Measurements from ENCODE around the gene EFTUD2. TPM values are rescaled to one million over a fixed set of nuclear protein-coding genes. Genes with fewer than 3 reads are reported as not detected.

The EFTUD2 gene
- total and polyA plus RNA-seq, 2 of the 13 experiments (the other 11 are each of a cell fraction or from before 2014, with no cell fraction given): 111 to 137 TPM

DNA sequence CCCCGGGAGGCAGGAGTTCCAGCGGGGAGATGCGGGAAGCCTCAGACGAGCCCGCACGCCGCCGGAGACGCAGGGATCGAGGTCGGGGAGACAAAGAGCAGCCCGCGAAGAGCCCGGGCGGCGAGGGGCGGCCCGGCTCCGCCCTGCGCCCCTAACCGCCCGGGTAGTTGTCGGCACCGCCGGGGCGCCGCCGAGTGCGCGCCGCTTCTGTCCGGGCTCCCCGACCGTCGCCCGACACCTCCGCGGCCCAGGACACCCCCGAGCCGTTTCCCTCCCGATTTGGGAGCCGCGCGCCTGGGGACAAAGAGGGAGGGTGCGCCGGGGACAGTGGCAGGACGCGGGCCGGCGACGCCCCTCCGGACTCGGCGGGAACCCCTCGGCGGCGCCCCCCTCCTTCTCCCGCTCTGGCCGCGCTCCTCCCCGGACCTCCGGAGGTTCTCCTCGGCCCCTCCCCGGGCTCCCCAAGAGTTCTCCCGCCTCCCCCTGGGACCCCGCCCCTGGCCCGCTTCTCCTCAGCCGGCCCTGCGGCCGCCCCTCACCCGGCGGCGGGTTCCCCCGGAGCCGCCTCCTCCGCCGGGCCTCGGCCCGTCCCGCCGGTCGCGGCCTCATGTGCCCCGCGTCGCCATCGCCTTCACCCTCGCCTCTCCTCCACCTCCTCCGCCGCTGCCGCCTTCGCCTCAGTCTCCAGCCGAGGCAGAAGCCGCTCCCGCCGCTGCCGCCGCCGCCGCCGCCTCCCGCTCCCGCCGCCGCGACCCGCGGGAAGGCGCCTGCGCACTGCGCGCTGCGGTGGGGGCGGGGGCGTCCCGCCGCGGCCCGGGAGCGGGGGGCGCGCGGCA lies 69.5 kb downstream of the EFTUD2 start, which contains the start of gene GJC1 (continued):
- TF ChIP-seq ASH2L (IDR thresholded peaks at IDR 0.05; ENCODE audit: insufficient read length, low read depth, low read length) (peak; percentile 16), RNF2 (conservative IDR thresholded peaks at IDR 0.05; ENCODE audit: low read depth) (0 out of 2 replicates have a peak, but pooled peaks have one; percentile 40), ATF7-NPFF (CRISPR knock-in tag; IDR thresholded peaks at IDR 0.05; ENCODE audit: low read depth) (no peak), ZNF263 (CRISPR knock-in tag; IDR thresholded peaks at IDR 0.05) (0 out of 2 replicates have a peak, but pooled peaks have one; percentile 30), NONO (IDR thresholded peaks at IDR 0.05) (no peak), NONO (CRISPR knock-in tag; conservative IDR thresholded peaks at IDR 0.05) (no peak), ZNF615 (CRISPR knock-in tag; IDR thresholded peaks at IDR 0.05; ENCODE audit: borderline replicate concordance) (no peak), RFXANK (CRISPR knock-in tag; IDR thresholded peaks at IDR 0.05) (no peak), BRD4 (CRISPR knock-in tag; IDR thresholded peaks at IDR 0.05) (no peak), FOXJ3 (CRISPR knock-in tag; IDR thresholded peaks at IDR 0.05; ENCODE audit: borderline replicate concordance) (no peak), CBX2 (IDR thresholded peaks at IDR 0.05; ENCODE audit: low read depth, low read length) (no peak), CBX2 (CRISPR knock-in tag; IDR thresholded peaks at IDR 0.05; ENCODE audit: low read depth) (peak; percentile 95), ZMYM3 (CRISPR knock-in tag; IDR thresholded peaks at IDR 0.05) (no peak), PPARG (CRISPR knock-in tag; conservative IDR thresholded peaks at IDR 0.05) (no peak), PHF5A (CRISPR knock-in tag; IDR thresholded peaks at IDR 0.05; ENCODE audit: low read depth, unreplicated experiment) (no peak), EED (CRISPR knock-in tag; IDR thresholded peaks at IDR 0.05) (peak; percentile 61; the same call in 1 of the 2 replicates), HOXA3 (CRISPR knock-in tag; IDR thresholded peaks at IDR 0.05) (peak; percentile 24; the same call in 1 of the 2 replicates)
- TF ChIP-seq, protein P1, sequence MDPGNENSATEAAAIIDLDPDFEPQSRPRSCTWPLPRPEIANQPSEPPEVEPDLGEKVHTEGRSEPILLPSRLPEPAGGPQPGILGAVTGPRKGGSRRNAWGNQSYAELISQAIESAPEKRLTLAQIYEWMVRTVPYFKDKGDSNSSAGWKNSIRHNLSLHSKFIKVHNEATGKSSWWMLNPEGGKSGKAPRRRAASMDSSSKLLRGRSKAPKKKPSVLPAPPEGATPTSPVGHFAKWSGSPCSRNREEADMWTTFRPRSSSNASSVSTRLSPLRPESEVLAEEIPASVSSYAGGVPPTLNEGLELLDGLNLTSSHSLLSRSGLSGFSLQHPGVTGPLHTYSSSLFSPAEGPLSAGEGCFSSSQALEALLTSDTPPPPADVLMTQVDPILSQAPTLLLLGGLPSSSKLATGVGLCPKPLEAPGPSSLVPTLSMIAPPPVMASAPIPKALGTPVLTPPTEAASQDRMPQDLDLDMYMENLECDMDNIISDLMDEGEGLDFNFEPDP (CRISPR knock-in tag; conservative IDR thresholded peaks at IDR 0.05): 0 out of 2 replicates have a peak, but pooled peaks have one; percentile 10
- TF ChIP-seq, protein P2, sequence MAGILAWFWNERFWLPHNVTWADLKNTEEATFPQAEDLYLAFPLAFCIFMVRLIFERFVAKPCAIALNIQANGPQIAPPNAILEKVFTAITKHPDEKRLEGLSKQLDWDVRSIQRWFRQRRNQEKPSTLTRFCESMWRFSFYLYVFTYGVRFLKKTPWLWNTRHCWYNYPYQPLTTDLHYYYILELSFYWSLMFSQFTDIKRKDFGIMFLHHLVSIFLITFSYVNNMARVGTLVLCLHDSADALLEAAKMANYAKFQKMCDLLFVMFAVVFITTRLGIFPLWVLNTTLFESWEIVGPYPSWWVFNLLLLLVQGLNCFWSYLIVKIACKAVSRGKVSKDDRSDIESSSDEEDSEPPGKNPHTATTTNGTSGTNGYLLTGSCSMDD (CRISPR knock-in tag; IDR thresholded peaks at IDR 0.05): no peak
- TF ChIP-seq, protein P3, sequence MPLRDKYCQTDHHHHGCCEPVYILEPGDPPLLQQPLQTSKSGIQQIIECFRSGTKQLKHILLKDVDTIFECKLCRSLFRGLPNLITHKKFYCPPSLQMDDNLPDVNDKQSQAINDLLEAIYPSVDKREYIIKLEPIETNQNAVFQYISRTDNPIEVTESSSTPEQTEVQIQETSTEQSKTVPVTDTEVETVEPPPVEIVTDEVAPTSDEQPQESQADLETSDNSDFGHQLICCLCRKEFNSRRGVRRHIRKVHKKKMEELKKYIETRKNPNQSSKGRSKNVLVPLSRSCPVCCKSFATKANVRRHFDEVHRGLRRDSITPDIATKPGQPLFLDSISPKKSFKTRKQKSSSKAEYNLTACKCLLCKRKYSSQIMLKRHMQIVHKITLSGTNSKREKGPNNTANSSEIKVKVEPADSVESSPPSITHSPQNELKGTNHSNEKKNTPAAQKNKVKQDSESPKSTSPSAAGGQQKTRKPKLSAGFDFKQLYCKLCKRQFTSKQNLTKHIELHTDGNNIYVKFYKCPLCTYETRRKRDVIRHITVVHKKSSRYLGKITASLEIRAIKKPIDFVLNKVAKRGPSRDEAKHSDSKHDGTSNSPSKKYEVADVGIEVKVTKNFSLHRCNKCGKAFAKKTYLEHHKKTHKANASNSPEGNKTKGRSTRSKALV (CRISPR knock-in tag; IDR thresholded peaks at IDR 0.05): peak; percentile 67; the same call in 1 of the 2 replicates
- TF ChIP-seq, protein P4, sequence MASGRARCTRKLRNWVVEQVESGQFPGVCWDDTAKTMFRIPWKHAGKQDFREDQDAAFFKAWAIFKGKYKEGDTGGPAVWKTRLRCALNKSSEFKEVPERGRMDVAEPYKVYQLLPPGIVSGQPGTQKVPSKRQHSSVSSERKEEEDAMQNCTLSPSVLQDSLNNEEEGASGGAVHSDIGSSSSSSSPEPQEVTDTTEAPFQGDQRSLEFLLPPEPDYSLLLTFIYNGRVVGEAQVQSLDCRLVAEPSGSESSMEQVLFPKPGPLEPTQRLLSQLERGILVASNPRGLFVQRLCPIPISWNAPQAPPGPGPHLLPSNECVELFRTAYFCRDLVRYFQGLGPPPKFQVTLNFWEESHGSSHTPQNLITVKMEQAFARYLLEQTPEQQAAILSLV (CRISPR knock-in tag; IDR thresholded peaks at IDR 0.05; ENCODE audit: borderline replicate concordance): no peak
- TF ChIP-seq, protein P5, sequence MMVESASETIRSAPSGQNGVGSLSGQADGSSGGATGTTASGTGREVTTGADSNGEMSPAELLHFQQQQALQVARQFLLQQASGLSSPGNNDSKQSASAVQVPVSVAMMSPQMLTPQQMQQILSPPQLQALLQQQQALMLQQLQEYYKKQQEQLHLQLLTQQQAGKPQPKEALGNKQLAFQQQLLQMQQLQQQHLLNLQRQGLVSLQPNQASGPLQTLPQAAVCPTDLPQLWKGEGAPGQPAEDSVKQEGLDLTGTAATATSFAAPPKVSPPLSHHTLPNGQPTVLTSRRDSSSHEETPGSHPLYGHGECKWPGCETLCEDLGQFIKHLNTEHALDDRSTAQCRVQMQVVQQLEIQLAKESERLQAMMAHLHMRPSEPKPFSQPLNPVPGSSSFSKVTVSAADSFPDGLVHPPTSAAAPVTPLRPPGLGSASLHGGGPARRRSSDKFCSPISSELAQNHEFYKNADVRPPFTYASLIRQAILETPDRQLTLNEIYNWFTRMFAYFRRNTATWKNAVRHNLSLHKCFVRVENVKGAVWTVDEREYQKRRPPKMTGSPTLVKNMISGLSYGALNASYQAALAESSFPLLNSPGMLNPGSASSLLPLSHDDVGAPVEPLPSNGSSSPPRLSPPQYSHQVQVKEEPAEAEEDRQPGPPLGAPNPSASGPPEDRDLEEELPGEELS (CRISPR knock-in tag; IDR thresholded peaks at IDR 0.05): no peak
